Neural cell (in vitro differentiated cells): ENCODE data around the gene ACCSL.

ENCODE experiments used
- EP300 ChIP-seq: fragments of 450-650 bp; conservative IDR thresholded peaks from 2 replicates; pipeline ENCODE4 v1.6.1; 2014; ENCODE audit warnings: antibody characterized with exemption, mild to moderate bottlenecking, moderate library complexity; ENCODE audit not compliant: poor library complexity, severe bottlenecking
- POLR2AphosphoS5 ChIP-seq: IDR thresholded peaks from 2 replicates; pipeline ENCODE4 v1.6.1; 2012
- RAD21 ChIP-seq: fragments of 450-650 bp; conservative IDR thresholded peaks from 2 replicates; pipeline ENCODE4 v1.6.1; 2014; ENCODE audit warnings: antibody characterized with exemption, mild to moderate bottlenecking, moderate library complexity
- TF ChIP-seq, protein P1 (sequence below): fragments of 450-650 bp; IDR thresholded peaks from 2 replicates; pipeline ENCODE4 v1.5.1; 2014; ENCODE audit warnings: antibody characterized with exemption, mild to moderate bottlenecking, moderate library complexity; ENCODE audit not compliant: poor library complexity, severe bottlenecking

DNA sequence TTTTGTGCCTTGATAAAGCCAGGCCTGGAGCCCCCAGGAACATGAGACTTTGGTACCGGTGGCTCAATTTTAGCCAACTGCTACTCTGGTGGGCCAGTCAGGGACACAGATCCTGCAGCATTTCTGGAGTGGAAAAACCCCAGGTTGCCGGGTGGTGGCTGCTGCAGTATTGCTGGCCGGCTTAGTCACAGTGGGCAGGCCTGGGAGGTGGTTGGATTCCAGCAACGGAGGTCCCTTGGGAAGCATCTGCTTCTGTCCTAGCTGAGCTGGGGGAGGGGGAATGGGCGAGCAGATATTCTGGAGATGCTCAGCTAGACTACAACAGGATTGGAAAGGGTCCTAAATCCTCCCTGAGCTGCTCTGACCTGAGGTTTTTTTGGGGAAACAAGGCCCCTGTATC lies 31.6 kb upstream of the ACCSL start:
- TF ChIP-seq, protein P1, sequence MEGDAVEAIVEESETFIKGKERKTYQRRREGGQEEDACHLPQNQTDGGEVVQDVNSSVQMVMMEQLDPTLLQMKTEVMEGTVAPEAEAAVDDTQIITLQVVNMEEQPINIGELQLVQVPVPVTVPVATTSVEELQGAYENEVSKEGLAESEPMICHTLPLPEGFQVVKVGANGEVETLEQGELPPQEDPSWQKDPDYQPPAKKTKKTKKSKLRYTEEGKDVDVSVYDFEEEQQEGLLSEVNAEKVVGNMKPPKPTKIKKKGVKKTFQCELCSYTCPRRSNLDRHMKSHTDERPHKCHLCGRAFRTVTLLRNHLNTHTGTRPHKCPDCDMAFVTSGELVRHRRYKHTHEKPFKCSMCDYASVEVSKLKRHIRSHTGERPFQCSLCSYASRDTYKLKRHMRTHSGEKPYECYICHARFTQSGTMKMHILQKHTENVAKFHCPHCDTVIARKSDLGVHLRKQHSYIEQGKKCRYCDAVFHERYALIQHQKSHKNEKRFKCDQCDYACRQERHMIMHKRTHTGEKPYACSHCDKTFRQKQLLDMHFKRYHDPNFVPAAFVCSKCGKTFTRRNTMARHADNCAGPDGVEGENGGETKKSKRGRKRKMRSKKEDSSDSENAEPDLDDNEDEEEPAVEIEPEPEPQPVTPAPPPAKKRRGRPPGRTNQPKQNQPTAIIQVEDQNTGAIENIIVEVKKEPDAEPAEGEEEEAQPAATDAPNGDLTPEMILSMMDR: no peak
- TF ChIP-seq RAD21 (no peak), POLR2AphosphoS5 (no peak), EP300 (no peak)
